GM23248 (cell line): ENCODE results near the gene TMEM182. TPM values are rescaled to one million over a fixed set of nuclear protein-coding genes. Genes with fewer than 3 reads are reported as not detected.

ENCODE experiments used
- DNase-seq: peaks from one replicate; pipeline ENCODE4 v3.0.0-alpha.2; 2015
- H2AFZ ChIP-seq: fragments of 200-600 bp; sonication (generic); 2 replicates; pipeline ENCODE4 v1.6.1; 2016; ENCODE audit warnings: antibody characterized with exemption
- H3F3A ChIP-seq: fragments of 200-600 bp; sonication (generic); 2 replicates; pipeline ENCODE4 v1.6.1; 2016; ENCODE audit warnings: mild to moderate bottlenecking, antibody characterized with exemption, mixed run types; ENCODE audit not compliant: insufficient read depth
- H3K27ac ChIP-seq: fragments of 200-600 bp; sonication (generic); 2 replicates; pipeline ENCODE4 v1.5.1; 2016; ENCODE audit warnings: mild to moderate bottlenecking
- H3K27me3 ChIP-seq: fragments of 200-600 bp; sonication (generic); replicated peaks from 2 replicates; pipeline ENCODE4 v1.6.1; 2016; ENCODE audit warnings: mild to moderate bottlenecking; ENCODE audit not compliant: insufficient read depth
- H3K36me3 ChIP-seq: fragments of 200-600 bp; sonication (generic); 2 replicates; pipeline ENCODE4 v1.6.1; 2016; ENCODE audit warnings: low read depth, mild to moderate bottlenecking
- H3K4me1 ChIP-seq: fragments of 200-600 bp; sonication (generic); 2 replicates; pipeline ENCODE4 v1.6.1; 2016; ENCODE audit warnings: mild to moderate bottlenecking; ENCODE audit not compliant: insufficient read depth
- H3K4me2 ChIP-seq: fragments of 200-600 bp; sonication (generic); one replicate; pipeline ENCODE4 v1.6.1; 2016; ENCODE audit warnings: mild to moderate bottlenecking; ENCODE audit not compliant: unreplicated experiment
- H3K4me3 ChIP-seq: fragments of 200-600 bp; sonication (generic); 2 replicates; pipeline ENCODE4 v1.5.1; 2016; ENCODE audit warnings: mild to moderate bottlenecking
- H3K79me2 ChIP-seq: fragments of 200-600 bp; sonication (generic); 2 replicates; pipeline ENCODE4 v1.6.1; 2016; ENCODE audit warnings: mild to moderate bottlenecking; ENCODE audit not compliant: insufficient read depth
- H3K9ac ChIP-seq: fragments of 200-600 bp; sonication (generic); 2 replicates; pipeline ENCODE4 v1.6.1; 2016; ENCODE audit warnings: mild to moderate bottlenecking
- H3K9me2 ChIP-seq: fragments of 200-600 bp; sonication (generic); 2 replicates; pipeline ENCODE4 v1.6.1; 2016; ENCODE audit warnings: mixed run types, mild to moderate bottlenecking, moderate library complexity; ENCODE audit not compliant: insufficient read depth
- H3K9me3 ChIP-seq: fragments of 200-600 bp; sonication (generic); one replicate; pipeline ENCODE4 v1.6.1; 2017; ENCODE audit warnings: low read depth
- H4K20me1 ChIP-seq: fragments of 200-600 bp; sonication (generic); 2 replicates; pipeline ENCODE4 v1.6.0; 2016; ENCODE audit not compliant: insufficient read depth
- EZH2 ChIP-seq: fragments of 200-600 bp; sonication (generic); IDR thresholded peaks from 2 replicates; pipeline ENCODE4 v1.6.1; 2018; ENCODE audit warnings: antibody characterized with exemption, mild to moderate bottlenecking; ENCODE audit not compliant: insufficient read depth, poor library complexity, severe bottlenecking
- EZH2phosphoT487 ChIP-seq: fragments of 200-600 bp; sonication (generic); IDR thresholded peaks from 2 replicates; pipeline ENCODE4 v1.6.1; 2018; ENCODE audit warnings: antibody characterized with exemption, moderate library complexity, mild to moderate bottlenecking, low read depth; ENCODE audit not compliant: insufficient read depth
- WGBS, 2 experiments: methylation state at CpG; one replicate each; pipeline ENCODE4 v1.1.6; 2015 to 2017; ENCODE audit warnings: low lambda C conversion rate in 2 of 2, low coverage in 1 of 2; ENCODE audit errors: missing lambda C conversion rate in 2 of 2; 5-methylcytosine and 5-hydroxymethylcytosine counted together
- in situ Hi-C: fragments of 300-500 bp; cut with MboI; formaldehyde crosslinking; loops from 2 replicates; pipeline ENCODE4 v1.15.0; 2020
- polyA plus RNA-seq: library from polyadenylated mRNA; unstranded; fragments of >200 nt; fragmentation: Nextera tagmentation; extraction: Ambion mirVana; gene quantifications from 2 replicates; pipeline ENCODE4 v1.2.1, GENCODE V29; 2016
- total RNA-seq: library from RNA; depleted of rRNA; stranded (reverse); fragments of >200 nt; shearing (Covaris generic); gene quantifications from 2 replicates; pipeline ENCODE4 v1.2.3, GENCODE V29; 2014

The TMEM182 gene
- total and polyA plus RNA-seq, 2 experiments from 2014 or later = 2.3 to 3.6 TPM

DNA sequence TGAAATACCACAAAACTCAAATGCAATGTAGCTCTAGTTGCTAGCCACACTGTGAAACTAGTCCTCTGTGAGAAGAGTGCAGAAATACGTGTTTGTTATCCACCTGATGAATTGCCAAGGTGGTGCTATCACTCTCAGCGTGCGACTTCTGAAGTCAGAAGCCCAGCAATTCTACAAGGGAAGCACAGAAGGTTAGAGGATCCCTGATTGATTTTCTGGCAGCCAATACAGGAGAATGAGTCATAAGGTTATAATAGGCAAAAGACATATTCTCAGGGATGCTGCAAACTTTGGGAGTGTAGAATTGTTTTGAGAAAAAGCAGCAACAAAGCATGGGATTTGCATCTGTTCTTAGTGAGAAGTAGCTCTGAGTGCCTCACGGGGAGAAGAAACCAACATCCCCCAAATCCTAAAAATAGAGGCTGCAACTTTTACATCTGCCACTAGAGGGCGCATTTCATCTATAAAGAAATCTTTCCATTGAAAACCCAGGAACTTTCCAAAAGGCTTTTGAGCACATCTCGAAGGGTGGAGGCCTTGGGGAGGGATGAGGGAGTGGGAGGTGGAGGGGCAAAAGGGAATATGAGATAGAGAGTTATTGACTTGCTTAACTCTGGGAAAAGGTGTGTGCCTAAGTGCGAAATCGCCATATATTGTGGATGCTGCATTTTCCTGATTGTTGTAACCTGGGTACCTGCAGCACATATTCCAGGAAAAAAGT lies 78.0 kb downstream of the TMEM182 start:
- Histone ChIP-seq H3K9me3 (no peaks in the 10 kb centered on the region), H3K4me3 (no peak overlapping the region), H4K20me1 (no peaks in the 10 kb centered on the region), H2AFZ (no peak overlapping the region), H3K4me2 (no peak overlapping the region), H3K36me3 (no peaks in the 10 kb centered on the region), H3K27me3 (no peaks in the 10 kb centered on the region; the same call in 1 of the 2 replicates), H3K79me2 (no peaks in the 10 kb centered on the region), H3K4me1 (no peaks in the 10 kb centered on the region), H3K9ac (no peak overlapping the region), H3K27ac (no peak overlapping the region), H3K9me2 (no peaks in the 10 kb centered on the region), H3F3A (no peaks in the 10 kb centered on the region)
- 27 to 29% methylated on average over 8 of the region's 8 CpGs for WGBS, 2 experiments
- in situ Hi-C loops = no loop called here
- peak; percentile 53 for DNase-seq
- TF ChIP-seq EZH2 = no peak
- no peak for TF ChIP-seq EZH2phosphoT487

DNA sequence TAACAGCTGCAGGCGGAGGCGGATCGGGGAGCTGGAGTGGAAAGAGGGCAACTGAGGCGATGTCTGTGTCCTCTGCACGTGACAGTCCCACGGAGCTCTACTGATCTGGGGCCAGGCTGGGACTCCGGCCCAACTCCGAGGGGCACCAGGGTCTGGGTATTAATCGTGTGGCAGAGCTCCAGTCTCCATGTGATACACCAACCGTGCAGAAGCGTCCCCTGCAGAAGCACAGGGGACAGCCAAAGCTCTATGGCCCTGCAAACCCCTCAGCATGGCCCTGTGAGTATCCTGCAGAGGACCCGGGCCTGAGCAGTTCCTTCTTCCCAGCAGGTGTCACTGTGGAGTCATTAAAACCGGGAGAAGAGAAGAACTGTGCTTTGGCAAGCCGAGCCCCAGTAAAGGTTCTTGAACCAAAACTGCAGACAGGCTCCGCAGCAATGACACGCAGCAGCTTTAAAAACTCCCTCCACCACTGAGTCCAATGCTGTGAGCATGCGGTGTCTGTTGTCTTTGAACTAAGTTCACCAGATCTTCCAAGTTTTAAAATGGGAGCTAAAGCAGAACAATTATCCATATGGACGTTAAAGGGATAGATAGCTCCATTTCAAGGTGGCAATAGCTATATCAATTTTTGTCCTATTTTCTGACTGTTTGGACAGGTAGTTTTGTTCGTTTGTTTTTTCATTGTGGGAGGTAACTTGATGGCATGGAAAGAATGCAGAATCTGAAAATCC lies 79.4 kb downstream of the TMEM182 start:
- no peaks in the 10 kb centered on the region; the same call in 1 of the 2 replicates for H3K27me3 ChIP-seq
- no peak overlapping the region for H3K27ac ChIP-seq
- no peak overlapping the region for H3K4me3 ChIP-seq
- H3K4me1 ChIP-seq = no peaks in the 10 kb centered on the region
- 28 to 33% methylated on average over 17 to 18 of the region's 19 CpGs for WGBS, 2 experiments
- no peak overlapping the region for H2AFZ ChIP-seq
- TF ChIP-seq EZH2 = no peak
- TF ChIP-seq EZH2phosphoT487 = no peak
- H4K20me1 ChIP-seq = no peaks in the 10 kb centered on the region
- no peaks in the 10 kb centered on the region for H3K9me2 ChIP-seq
- no peaks in the 10 kb centered on the region for H3K9me3 ChIP-seq
- no peaks in the 10 kb centered on the region for H3K79me2 ChIP-seq
- no peaks in the 10 kb centered on the region for H3F3A ChIP-seq
- H3K9ac ChIP-seq = no peak overlapping the region
- DNase-seq = peak; percentile 68
- in situ Hi-C loops = no loop called here
- no peak overlapping the region for H3K4me2 ChIP-seq
- no peaks in the 10 kb centered on the region for H3K36me3 ChIP-seq

DNA sequence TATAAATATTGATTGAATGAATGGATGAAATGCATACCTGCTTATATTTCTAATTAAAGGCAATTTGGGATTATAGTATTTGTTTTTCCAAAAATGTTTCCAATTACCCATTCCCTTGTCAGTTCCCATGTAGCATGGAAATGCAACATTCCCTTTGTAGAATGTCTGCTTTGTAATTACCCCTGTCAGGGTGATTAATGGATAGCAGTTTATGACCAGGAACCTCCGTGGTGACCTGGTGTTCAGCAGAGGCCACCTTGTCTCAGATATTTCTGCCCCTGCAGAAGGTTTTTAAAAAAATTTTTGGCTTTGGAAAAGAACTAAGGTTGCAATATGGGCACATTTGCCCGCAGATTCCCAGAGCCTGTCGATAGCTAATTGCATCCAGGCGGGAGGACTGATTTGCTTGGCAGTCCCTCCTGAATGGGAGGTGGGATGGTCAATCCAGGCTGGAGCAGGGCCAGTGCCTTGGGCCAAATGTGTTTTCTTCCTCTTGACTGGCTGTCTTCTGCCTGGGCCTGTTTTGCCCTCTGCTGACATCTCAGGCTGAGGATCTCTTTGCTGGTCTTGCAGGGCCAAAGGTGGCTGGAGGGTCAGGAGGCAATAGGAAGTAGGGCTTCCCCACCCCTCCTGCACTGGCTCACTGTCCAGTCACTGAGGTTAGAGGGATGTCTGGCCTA lies 82.1 kb downstream of the TMEM182 start:
- no peaks in the 10 kb centered on the region for H3K9me3 ChIP-seq
- no peaks in the 10 kb centered on the region for H3K4me1 ChIP-seq
- H2AFZ ChIP-seq = no peak overlapping the region
- H4K20me1 ChIP-seq = no peaks in the 10 kb centered on the region
- 1 to 3% methylated on average over 4 of the region's 4 CpGs for WGBS, 2 experiments
- in situ Hi-C loops = no loop called here
- no peaks in the 10 kb centered on the region for H3K9me2 ChIP-seq
- H3K27ac ChIP-seq = no peak overlapping the region
- H3K27me3 ChIP-seq = no peaks in the 10 kb centered on the region; the same call in 1 of the 2 replicates
- no peaks in the 10 kb centered on the region for H3K36me3 ChIP-seq
- no peaks in the 10 kb centered on the region for H3F3A ChIP-seq
- H3K4me3 ChIP-seq = no peak overlapping the region
- H3K9ac ChIP-seq = no peak overlapping the region
- no peak for DNase-seq
- TF ChIP-seq EZH2 (no peak), EZH2phosphoT487 (no peak)
- H3K4me2 ChIP-seq = no peak overlapping the region
- no peaks in the 10 kb centered on the region for H3K79me2 ChIP-seq

DNA sequence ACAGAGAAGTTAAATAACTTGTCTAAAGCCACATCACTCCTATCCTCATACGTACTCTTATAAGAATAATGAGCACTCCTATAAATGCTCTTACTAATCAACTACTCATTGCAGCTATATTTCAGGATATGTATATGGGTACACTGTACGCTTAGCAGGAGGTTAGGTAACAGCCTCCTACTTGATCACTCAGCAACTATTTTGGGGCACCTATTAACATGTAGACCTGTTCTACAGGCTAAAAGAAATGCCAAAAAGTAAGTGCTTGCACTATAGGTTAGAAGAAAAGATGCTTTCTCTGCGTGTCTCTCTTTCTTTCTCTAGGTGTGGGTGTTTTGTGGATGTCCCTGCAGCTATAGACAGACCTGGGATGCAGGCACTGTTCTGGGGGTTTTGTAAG lies 83.1 kb downstream of the TMEM182 start:
- in situ Hi-C loops = no loop called here
- TF ChIP-seq EZH2 = no peak
- no peak for TF ChIP-seq EZH2phosphoT487
- Histone ChIP-seq H3K4me1 (no peaks in the 10 kb centered on the region), H3K4me2 (no peak overlapping the region), H3K27ac (no peak overlapping the region), H3K4me3 (no peak overlapping the region), H3K9me3 (no peaks in the 10 kb centered on the region), H3K27me3 (no peaks in the 10 kb centered on the region; the same call in 1 of the 2 replicates), H2AFZ (no peak overlapping the region), H4K20me1 (no peaks in the 10 kb centered on the region), H3K36me3 (no peaks in the 10 kb centered on the region), H3K9ac (no peak overlapping the region), H3F3A (no peaks in the 10 kb centered on the region), H3K79me2 (no peaks in the 10 kb centered on the region), H3K9me2 (no peaks in the 10 kb centered on the region)
- 52 to 66% methylated on average over 3 of the region's 3 CpGs for WGBS, 2 experiments
- DNase-seq = no peak
